Nephron progenitor cell (in vitro differentiated cells): ENCODE results near the gene PSME2.

Experiments used
- DNase-seq: peaks from one replicate; pipeline ENCODE4 v3.0.0; 2021
- H3K27ac Mint-ChIP-seq: 2 replicates; pipeline ENCODE4 v1.8.0; 2021; ENCODE audit warnings: mild to moderate bottlenecking, moderate library complexity, mixed read lengths
- H3K27me3 Mint-ChIP-seq: 2 replicates; pipeline ENCODE4 v1.8.0; 2021; ENCODE audit warnings: mild to moderate bottlenecking, low read depth, mixed read lengths; ENCODE audit not compliant: poor library complexity
- H3K36me3 Mint-ChIP-seq: 2 replicates; pipeline ENCODE4 v1.8.0; 2021; ENCODE audit warnings: low read depth, mixed read lengths
- H3K4me1 Mint-ChIP-seq: 2 replicates; pipeline ENCODE4 v1.8.0; 2021; ENCODE audit warnings: mixed read lengths
- H3K4me3 Mint-ChIP-seq: 2 replicates; pipeline ENCODE4 v1.8.0; 2021; ENCODE audit warnings: mild to moderate bottlenecking, moderate library complexity, mixed read lengths
- H3K9me3 Mint-ChIP-seq: 2 replicates; pipeline ENCODE4 v1.8.0; 2021; ENCODE audit warnings: mild to moderate bottlenecking, moderate library complexity, mixed read lengths
- CTCF ChIP-seq: fragments of 200-600 bp; sonication (generic); IDR thresholded peaks from 2 replicates; pipeline ENCODE4 v1.5.0; 2021; ENCODE audit warnings: antibody characterized with exemption

PSME2 gene

GRCh38 chr14:24155100-24155499 lies 8.7 kb upstream of the PSME2 start:
- peaks cover 64% of the 10 kb centered on the region for H3K36me3 Mint-ChIP-seq
- no peaks in the 10 kb centered on the region for H3K27me3 Mint-ChIP-seq
- H3K4me3 Mint-ChIP-seq: no peak overlapping the region
- H3K9me3 Mint-ChIP-seq: no peaks in the 10 kb centered on the region
- TF ChIP-seq CTCF: no peak
- peaks cover 4% of the 10 kb centered on the region for H3K4me1 Mint-ChIP-seq
- DNase-seq: no peak
- no peak overlapping the region for H3K27ac Mint-ChIP-seq

DNA sequence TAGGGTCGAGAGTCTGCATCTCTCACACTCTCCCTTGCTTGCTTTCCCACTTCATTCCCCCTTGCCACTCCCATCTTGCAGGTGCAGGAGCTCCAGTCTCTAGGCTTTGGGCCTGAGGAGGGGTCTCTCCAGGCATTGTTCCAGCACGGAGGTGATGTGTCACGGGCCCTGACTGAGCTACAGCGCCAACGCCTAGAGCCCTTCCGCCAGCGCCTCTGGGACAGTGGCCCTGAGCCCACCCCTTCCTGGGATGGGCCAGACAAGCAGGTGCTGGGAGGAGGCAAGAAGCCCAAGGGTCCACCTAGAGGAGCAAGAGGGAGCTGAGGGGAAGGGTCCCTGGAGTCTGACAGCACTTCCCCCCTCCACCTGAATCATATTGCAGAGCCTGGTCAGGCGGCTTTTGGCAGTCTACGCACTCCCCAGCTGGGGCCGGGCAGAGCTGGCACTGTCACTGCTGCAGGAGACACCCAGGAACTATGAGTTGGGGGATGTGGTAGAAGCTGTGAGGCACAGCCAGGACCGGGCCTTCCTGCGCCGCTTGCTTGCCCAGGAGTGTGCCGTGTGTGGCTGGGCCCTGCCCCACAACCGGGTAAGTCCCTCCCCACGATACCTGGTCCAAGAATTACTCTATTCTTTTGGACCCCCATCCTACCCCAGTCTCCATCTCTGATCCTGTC lies 5.1 kb upstream of the PSME2 start:
- H3K27me3 Mint-ChIP-seq: no peaks in the 10 kb centered on the region
- no peak for TF ChIP-seq CTCF
- no peak for DNase-seq
- no peaks in the 10 kb centered on the region for H3K9me3 Mint-ChIP-seq
- H3K36me3 Mint-ChIP-seq: peaks cover 57% of the 10 kb centered on the region
- no peak overlapping the region for H3K4me3 Mint-ChIP-seq
- H3K27ac Mint-ChIP-seq: no peak overlapping the region
- peaks cover 21% of the 10 kb centered on the region for H3K4me1 Mint-ChIP-seq

DNA sequence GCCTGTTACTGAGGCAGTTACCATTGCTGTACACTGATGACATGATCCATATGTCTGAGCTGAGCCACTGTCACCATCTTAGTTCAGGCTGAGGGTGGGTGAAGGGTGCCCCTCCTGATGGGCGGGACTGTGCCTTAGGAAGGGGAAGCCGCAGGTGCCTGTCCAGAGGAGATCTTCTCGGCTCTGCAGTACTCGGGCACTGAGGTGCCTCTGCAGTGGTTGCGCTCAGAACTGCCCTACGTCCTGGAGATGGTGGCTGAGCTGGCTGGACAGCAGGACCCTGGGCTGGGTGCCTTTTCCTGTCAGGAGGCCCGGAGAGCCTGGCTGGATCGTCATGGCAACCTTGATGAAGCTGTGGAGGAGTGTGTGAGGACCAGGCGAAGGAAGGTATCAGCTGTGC lies 4.6 kb upstream of the PSME2 start:
- Mint-ChIP-seq H3K27ac (no peak overlapping the region), H3K4me1 (peaks cover 26% of the 10 kb centered on the region), H3K36me3 (peaks cover 55% of the 10 kb centered on the region), H3K9me3 (no peaks in the 10 kb centered on the region), H3K4me3 (no peak overlapping the region), H3K27me3 (no peaks in the 10 kb centered on the region)
- DNase-seq: no peak
- no peak for TF ChIP-seq CTCF

DNA sequence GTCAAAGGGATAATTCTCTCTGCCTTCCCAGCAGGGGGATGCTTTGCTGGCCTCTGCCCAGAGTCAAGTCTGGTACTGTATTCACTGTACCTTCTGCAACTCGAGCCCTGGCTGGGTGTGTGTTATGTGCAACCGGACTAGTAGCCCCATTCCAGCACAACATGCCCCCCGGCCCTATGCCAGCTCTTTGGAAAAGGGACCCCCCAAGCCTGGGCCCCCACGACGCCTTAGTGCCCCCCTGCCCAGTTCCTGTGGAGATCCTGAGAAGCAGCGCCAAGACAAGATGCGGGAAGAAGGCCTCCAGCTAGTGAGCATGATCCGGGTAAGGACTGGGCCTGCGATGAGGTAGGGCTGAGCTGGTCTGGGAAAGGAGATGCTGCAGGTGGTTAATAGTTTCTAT lies 4.2 kb upstream of the PSME2 start:
- no peak overlapping the region for H3K4me3 Mint-ChIP-seq
- H3K4me1 Mint-ChIP-seq: peaks cover 30% of the 10 kb centered on the region
- H3K9me3 Mint-ChIP-seq: no peaks in the 10 kb centered on the region
- no peak overlapping the region for H3K27ac Mint-ChIP-seq
- no peaks in the 10 kb centered on the region for H3K27me3 Mint-ChIP-seq
- TF ChIP-seq CTCF: no peak
- DNase-seq: no peak
- peaks cover 51% of the 10 kb centered on the region for H3K36me3 Mint-ChIP-seq

GRCh38 chr14:24150061-24150460 lies 3.7 kb upstream of the PSME2 start:
- no peak for DNase-seq
- peaks cover 35% of the 10 kb centered on the region for H3K4me1 Mint-ChIP-seq
- no peak overlapping the region for H3K27ac Mint-ChIP-seq
- TF ChIP-seq CTCF: no peak
- no peaks in the 10 kb centered on the region for H3K9me3 Mint-ChIP-seq
- no peaks in the 10 kb centered on the region for H3K27me3 Mint-ChIP-seq
- H3K36me3 Mint-ChIP-seq: peaks cover 48% of the 10 kb centered on the region
- no peak overlapping the region for H3K4me3 Mint-ChIP-seq

DNA sequence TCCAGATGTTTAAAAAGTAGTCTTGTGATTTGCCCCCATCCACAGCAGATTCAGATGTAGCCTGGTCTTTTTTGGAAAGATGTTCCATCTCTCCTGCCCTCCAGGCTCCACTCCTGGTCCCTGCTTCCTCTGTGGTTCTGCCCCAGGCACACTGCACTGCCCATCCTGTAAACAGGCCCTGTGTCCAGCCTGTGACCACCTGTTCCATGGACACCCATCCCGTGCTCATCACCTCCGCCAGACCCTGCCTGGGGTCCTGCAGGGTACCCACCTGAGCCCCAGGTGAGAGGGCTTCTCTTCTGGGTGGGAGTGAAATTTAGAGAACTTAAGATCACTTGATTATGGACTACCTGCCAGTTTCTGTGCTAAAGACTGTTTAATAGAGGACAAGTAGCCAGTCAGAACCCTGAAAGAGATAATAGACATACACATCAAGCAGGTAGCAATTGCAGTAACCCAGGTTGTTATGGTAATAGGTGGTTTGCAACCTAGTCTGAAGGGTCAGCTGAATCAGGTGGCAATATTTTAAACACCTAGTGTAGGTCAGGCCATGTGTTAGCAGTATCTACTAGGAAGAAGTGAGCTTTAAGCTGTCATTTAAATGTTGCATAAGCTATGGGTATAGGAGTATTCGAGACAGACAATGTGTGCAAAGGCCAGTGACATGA lies 3.0 kb upstream of the PSME2 start:
- H3K27ac Mint-ChIP-seq: no peak overlapping the region
- no peak for TF ChIP-seq CTCF
- peaks cover 40% of the 10 kb centered on the region for H3K4me1 Mint-ChIP-seq
- DNase-seq: no peak
- H3K9me3 Mint-ChIP-seq: no peaks in the 10 kb centered on the region
- no peaks in the 10 kb centered on the region for H3K27me3 Mint-ChIP-seq
- peaks cover 46% of the 10 kb centered on the region for H3K36me3 Mint-ChIP-seq
- peak overlapping the region; percentile 98 for H3K4me3 Mint-ChIP-seq
